ENCODE data around the gene IFT80. TPM values are rescaled to one million over a fixed set of nuclear protein-coding genes. Genes with fewer than 3 reads are reported as not detected.

The IFT80 gene
- total and polyA plus RNA-seq, 2 of the 4 experiments (the other 2 are of a cell fraction) = 15.2 to 16.8 TPM

- no TSS peak for BruUV-seq (replicated peaks)
- H3K4me3 ChIP-seq (ENCODE audit: insufficient read depth, low read depth, low read length) = no peak overlapping the region
- no peak overlapping the region for H3K14ac ChIP-seq (replicated peaks; ENCODE audit: low read depth, low read length)
- intact Hi-C loops (cut with micrococcal nuclease) (no loop called here), in situ Hi-C loops (cut with MboI; ENCODE audit: low sequenced_read_pairs) (no loop called here), dilution Hi-C loops (cut with HindIII; ENCODE audit: low sequenced_read_pairs, unreplicated experiment) (no loop called here)
- peaks cover 3% of the 10 kb centered on the region; the same call in 1 of the 2 replicates for H3K4me1 ChIP-seq (ENCODE audit: control insufficient read depth, insufficient read depth, low read length)
- WGBS, 2 experiments (ENCODE audit: extremely low coverage in 2 of 2, insufficient read length in 1 of 2) = no CpG with 5 or more reads among the region's 2 CpGs
- H3K79me1 ChIP-seq (ENCODE audit: low read depth in 1 of 2, low read length in 2 of 2) = peaks cover 15 to 37% of the 10 kb centered on the region in 2 experiments
- DNase-seq (no peak), ATAC-seq (ENCODE audit: low read depth) (no peak)
- no peak overlapping the region for H4K91ac ChIP-seq (ENCODE audit: insufficient read depth, low read depth, low read length)
- CTCF ChIA-PET = interaction anchor here (0.6 kb wide), 1 partner anchor 28 kb away, joined by 3 read pairs; no protein-coding TSS in a partner anchor
- TF ChIP-seq MXI1 (IDR thresholded peaks at IDR 0.05; ENCODE audit: borderline replicate concordance, low read depth, low read length) (no peak), CEBPB (IDR thresholded peaks at IDR 0.05; ENCODE audit: low read depth, low read length) (no peak), SMC3 (IDR thresholded peaks at IDR 0.05; ENCODE audit: low read depth, low read length) (no peak), RFX5 (IDR thresholded peaks at IDR 0.05; ENCODE audit: low read depth, low read length) (no peak), MAFK (IDR thresholded peaks at IDR 0.05; ENCODE audit: low read depth, low read length) (no peak), CHD1 (IDR thresholded peaks at IDR 0.05; ENCODE audit: low read depth, low read length) (no peak), RCOR1 (IDR thresholded peaks at IDR 0.05; ENCODE audit: insufficient replicate concordance, low read length) (no peak), BHLHE40 (IDR thresholded peaks at IDR 0.05; ENCODE audit: low read depth, low read length) (no peak), CTCF (conservative IDR thresholded peaks at IDR 0.05; ENCODE audit: low read depth, low read length) (no peak), USF2 (IDR thresholded peaks at IDR 0.05; ENCODE audit: low read depth, low read length) (no peak), NFE2L2 (IDR thresholded peaks at IDR 0.05; ENCODE audit: low read depth, low read length) (no peak), FOS (IDR thresholded peaks at IDR 0.05; ENCODE audit: low read depth, low read length) (no peak), POLR2A (IDR thresholded peaks at IDR 0.05; ENCODE audit: low read depth, low read length) (no peak), RAD21 (IDR thresholded peaks at IDR 0.05; ENCODE audit: low read length) (no peak), MAZ (IDR thresholded peaks at IDR 0.05; ENCODE audit: borderline replicate concordance, low read depth, low read length) (no peak)
- TF ChIP-seq, protein P1, sequence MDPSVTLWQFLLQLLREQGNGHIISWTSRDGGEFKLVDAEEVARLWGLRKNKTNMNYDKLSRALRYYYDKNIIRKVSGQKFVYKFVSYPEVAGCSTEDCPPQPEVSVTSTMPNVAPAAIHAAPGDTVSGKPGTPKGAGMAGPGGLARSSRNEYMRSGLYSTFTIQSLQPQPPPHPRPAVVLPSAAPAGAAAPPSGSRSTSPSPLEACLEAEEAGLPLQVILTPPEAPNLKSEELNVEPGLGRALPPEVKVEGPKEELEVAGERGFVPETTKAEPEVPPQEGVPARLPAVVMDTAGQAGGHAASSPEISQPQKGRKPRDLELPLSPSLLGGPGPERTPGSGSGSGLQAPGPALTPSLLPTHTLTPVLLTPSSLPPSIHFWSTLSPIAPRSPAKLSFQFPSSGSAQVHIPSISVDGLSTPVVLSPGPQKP (IDR thresholded peaks at IDR 0.05; ENCODE audit: borderline replicate concordance, low read depth, low read length) = no peak
- H2BK5ac ChIP-seq (ENCODE audit: low read depth, low read length, poor library complexity, severe bottlenecking) = no peak overlapping the region
- H3K4ac ChIP-seq (ENCODE audit: low read depth, low read length) = no peak overlapping the region
- no peak overlapping the region for H2AFZ ChIP-seq (replicated peaks; ENCODE audit: low read length, poor library complexity)
- H3K36me3 ChIP-seq (ENCODE audit: control insufficient read depth, insufficient read depth, low read length) = no peaks in the 10 kb centered on the region
- no peak overlapping the region for H2BK20ac ChIP-seq (ENCODE audit: low read depth, low read length)
- no peak overlapping the region for H3K27ac ChIP-seq (ENCODE audit: insufficient read depth, low read length)
- no peaks in the 10 kb centered on the region for H3K27me3 ChIP-seq (ENCODE audit: control insufficient read depth, insufficient read depth, low read length)
- no peak overlapping the region for H3K18ac ChIP-seq (ENCODE audit: low read depth, low read length)
- H4K8ac ChIP-seq (ENCODE audit: low read depth in 2 of 2, low read length in 2 of 2) = no peak overlapping the region
- H3K4me2 ChIP-seq (ENCODE audit: low read depth, low read length) = no peak overlapping the region
- H4K20me1 ChIP-seq (ENCODE audit: insufficient read depth, low read length) = no peaks in the 10 kb centered on the region; the same call in 1 of the 2 replicates
- H3K23ac ChIP-seq (ENCODE audit: low read depth, low read length) = no peak overlapping the region
- no peak overlapping the region for H3K56ac ChIP-seq (ENCODE audit: extremely low read depth, insufficient read depth, low read length)
- no peak overlapping the region for H2AK9ac ChIP-seq (replicated peaks; ENCODE audit: low read depth, low read length, poor library complexity)
- no peak overlapping the region for H2BK15ac ChIP-seq (ENCODE audit: low read depth, low read length)
- H2BK120ac ChIP-seq (ENCODE audit: low read depth, low read length) = no peak overlapping the region
- no peaks in the 10 kb centered on the region for H3K9me3 ChIP-seq (ENCODE audit: control insufficient read depth, insufficient read depth, low read length)
- no peak overlapping the region for H2AK5ac ChIP-seq (ENCODE audit: low read depth, low read length)
- H3K9ac ChIP-seq (ENCODE audit: low read depth, low read length) = no peak overlapping the region
- H4K5ac ChIP-seq (ENCODE audit: low read depth, low read length) = no peak overlapping the region
- H3K9me1 ChIP-seq (ENCODE audit: insufficient read depth, low read length) = no peaks in the 10 kb centered on the region; the same call in 1 of the 2 replicates
- POLR2A ChIA-PET (ENCODE audit: unreplicated experiment) = interaction anchor here (1.1 kb wide), 1 partner anchor 17 kb away, joined by 4 read pairs; no protein-coding TSS in a partner anchor
These were observed 5.5 kb downstream of the IFT80 start for GRCh38 chr3:160393346-160394008.
